ENCODE data around the gene GSTM4.
"Not testable (repeated sequence)": the region's sequence is repeated elsewhere in the genome, so short reads cannot be mapped to it uniquely, and the experiment has no call there.

Gene GSTM4

GRCh38 chr1:109667452-109668122, 11.7 kb downstream of the GSTM4 start, which contains the start of gene GSTM2:
Gene GSTM2 (plus strand): TSS chr1:109668057. CDS start chr1:109668116, 59 bp downstream.
- peak; percentile 74 to 76 for DNase-seq (ENCODE audit: low read depth in 2 of 2)

GRCh38 chr1:109668123-109668775, 12.3 kb downstream of the GSTM4 start:
- DNase-seq (ENCODE audit: low read depth in 2 of 2): no peak

DNA sequence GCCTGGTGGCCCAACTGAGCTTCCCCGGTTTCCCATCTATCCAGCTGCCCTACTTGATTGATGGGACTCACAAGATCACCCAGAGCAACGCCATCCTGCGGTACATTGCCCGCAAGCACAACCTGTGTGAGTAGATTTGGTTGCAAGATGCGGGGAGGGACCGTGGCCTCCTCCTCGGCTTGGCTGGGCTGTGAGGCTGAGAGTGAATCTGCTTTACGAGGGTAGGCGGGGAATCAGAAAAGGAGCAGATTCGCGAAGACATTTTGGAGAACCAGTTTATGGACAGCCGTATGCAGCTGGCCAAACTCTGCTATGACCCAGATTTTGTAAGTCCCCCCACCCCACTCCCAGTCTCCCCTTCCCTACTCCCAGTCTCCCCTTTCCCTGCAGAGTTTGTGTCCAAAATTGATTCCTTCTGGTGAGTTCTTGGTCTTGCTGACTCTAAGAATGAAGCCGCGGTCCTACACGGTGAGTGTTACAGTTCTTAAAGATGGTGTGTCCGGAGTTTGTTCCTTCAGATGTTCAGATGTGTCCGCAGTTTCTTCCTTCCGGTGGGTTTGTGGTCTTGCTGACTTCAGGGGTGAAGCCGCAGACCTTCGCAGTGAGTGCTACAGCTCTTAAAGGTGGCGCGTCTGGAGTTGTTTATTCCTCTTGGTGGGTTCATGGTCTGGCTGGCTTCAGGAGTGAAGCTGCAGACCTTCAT, 13.5 kb downstream of the GSTM4 start:
- no peak for DNase-seq (ENCODE audit: low read depth in 2 of 2)

DNA sequence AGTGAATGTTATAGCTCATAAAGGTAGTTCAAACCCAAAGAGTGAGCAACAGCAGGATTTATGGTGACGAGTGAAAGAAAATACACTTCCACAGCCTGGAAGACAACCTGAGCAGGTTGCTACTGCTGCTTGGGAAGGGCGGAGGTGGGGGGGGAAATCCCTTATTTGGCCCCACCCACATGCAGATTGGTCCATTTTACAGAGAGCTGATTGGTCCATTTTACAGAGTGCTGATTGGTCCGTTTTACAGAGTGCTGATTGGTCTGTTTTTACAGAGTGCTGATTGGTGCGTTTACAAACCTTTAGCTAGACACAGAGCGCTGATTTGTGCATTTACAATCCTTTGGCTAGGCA, 14.0 kb downstream of the GSTM4 start:
- not testable (repeated sequence) for DNase-seq (ENCODE audit: low read depth in 2 of 2)

GRCh38 chr1:109671067-109671466, 15.2 kb downstream of the GSTM4 start:
- DNase-seq (ENCODE audit: low read depth in 2 of 2): no peak

- not testable (repeated sequence) for DNase-seq (ENCODE audit: low read depth in 2 of 2)
These were observed 18.0 kb downstream of the GSTM4 start for GRCh38 chr1:109673861-109674260.

DNA sequence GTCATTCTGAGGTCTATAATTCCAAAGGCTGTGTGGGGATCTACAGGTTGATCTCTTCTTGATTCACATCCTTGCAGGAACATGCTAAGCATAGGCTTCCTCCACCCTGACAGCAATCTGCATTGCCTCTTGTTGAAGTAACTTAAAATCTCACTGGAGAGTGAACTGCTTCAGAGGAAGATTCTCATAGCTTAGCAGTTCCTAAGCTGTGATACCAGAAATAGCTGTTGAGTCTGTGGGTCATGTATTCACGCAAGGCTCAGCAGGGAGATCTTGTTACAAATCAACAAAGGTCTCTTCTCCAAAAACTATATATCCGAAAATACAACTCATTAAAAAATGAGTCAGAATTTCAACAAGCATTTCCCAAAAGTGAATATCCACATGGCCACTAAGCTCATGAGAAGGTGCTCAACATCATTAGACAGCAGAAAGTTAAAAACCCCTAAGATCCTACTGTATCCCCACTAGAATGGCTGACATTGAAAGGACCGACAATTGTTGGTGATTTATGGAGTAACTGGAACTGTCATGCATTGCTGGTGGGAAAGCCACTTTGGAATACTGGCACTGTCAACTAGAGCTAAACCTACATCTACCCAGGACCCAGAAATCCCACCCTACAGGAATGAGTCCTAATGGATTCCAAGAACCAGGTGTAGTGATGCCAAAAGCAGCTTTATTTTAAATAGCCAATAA, 20.9 kb downstream of the GSTM4 start:
- DNase-seq (ENCODE audit: low read depth in 2 of 2): not testable (repeated sequence)

DNA sequence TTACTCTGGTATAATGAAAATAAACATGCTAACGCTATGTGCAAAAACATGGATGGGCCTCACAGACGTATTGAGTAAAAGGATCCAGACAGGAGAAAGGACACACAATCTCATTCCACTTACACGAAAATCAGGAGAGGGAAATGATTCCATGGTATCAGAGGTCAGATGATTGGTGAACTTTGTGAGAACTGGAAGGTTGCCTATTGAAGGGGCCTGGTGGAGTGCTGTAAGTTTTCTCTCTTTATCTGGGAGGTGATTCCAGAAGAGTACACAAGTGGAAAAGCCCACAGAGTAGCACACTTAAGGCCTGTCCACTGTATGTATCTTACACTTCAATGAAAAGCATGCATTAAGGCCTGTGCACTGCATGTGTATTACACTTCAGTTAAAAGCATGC, 21.6 kb downstream of the GSTM4 start:
- DNase-seq (ENCODE audit: low read depth in 2 of 2): no peak

DNA sequence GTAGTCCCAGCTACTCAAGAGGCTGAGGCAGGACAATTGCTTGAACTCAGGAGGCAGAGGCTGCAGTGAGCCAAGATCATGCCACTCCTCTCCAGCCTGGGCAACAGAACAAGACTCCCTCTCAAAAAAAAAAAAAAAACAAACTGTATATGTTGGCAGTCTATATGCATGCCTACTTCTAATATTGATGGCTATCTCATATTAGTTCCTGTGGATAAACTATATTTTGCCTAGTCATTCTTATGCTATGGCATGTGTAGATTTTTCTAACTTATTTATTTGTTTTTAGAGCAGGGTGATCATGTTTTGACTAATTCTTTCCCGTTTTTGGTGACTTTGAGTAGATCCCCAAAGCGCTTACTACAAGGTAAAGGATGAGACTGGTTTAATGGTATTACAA, 22.7 kb downstream of the GSTM4 start:
- DNase-seq (ENCODE audit: low read depth in 2 of 2): not testable (repeated sequence)

DNA sequence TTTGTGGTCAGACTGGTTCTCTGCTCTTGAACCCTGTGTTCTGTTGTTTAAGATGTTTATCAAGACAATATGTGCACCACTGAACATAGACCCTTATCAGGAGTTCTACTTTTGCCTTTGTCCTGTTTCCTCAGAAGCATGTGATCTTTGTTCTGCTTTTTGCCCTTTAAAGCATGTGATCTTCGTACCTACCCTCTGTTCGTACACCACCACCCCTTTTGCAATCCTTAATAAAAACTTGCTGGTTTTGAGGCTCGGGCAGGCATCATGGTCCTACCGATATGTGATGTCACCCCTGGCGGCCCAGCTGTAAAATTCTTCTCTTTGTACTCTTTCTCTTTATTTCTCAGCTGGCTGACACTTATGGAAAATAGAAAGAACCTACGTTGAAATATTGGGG, 28.9 kb downstream of the GSTM4 start:
- DNase-seq (ENCODE audit: low read depth in 2 of 2): not testable (repeated sequence)

DNA sequence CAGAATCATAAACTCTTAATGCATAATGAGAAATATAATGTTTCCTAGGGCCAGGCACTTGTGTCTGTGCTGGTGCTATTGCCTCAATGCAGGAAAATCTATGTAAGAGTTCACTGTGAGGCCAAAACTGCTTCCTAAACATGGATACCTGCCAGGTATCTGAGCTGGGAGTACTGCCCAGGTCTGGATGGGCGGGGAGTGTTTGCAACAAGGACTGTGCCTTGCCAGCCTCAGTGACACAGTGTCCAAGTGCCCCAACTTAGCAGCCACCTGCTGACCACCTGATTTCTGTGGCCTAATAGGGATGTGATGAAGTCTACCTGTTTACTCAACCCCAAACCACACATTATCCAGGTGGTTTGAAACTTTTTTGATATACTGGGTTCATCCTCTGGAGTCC, 29.5 kb downstream of the GSTM4 start:
- DNase-seq (ENCODE audit: low read depth in 2 of 2): not testable (repeated sequence)

DNA sequence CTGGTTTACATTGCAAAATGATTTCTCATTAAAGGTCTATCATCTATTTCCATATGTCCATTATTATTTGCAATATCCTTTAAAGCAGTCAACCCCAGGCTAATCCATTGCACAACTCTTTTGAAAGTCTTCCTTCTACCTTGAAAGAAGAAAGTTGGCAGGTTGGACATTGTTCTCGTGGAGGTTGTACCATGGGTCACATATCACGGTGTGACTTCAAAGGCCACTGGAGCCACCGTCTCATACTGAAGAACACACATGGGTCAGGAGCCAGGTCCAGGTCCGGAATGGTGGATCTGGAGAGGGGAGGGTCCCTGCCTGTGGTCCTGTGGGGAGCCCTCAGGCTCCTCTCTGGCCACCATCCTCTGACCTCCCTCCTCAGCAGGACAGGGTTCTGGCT, 30.0 kb downstream of the GSTM4 start:
- DNase-seq (ENCODE audit: low read depth in 2 of 2): not testable (repeated sequence)

DNA sequence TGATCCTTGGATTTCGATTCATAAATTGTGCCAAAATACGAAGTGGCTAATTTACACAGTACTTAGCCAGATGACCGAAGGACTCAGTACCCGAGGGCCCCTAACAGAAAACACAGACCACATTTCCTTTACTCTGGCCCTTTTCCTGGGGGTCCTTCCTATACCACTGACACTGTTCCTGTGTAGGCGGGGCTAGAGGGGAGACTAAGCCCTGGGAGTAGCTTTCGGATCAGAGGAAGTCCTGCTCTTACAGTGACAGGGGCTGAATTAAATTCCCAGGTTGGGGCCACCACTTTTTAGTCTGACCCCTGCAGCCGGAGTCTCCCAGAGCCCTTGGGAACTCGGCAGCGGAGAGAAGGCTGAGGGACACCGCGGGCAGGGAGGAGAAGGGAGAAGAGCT, 31.2 kb downstream of the GSTM4 start:
- DNase-seq (ENCODE audit: low read depth in 2 of 2): not testable (repeated sequence)

GRCh38 chr1:109687641-109688499, 32.0 kb downstream of the GSTM4 start, which contains the start of gene GSTM1:
Gene GSTM1 (plus strand): TSS chr1:109687817. CDS start chr1:109687874, 57 bp downstream.
- DNase-seq (ENCODE audit: low read depth in 2 of 2): peak in 1 of 2 donors; percentile 71

GRCh38 chr1:109689844-109690405, 34.0 kb downstream of the GSTM4 start:
- DNase-seq (ENCODE audit: low read depth in 2 of 2): no peak

DNA sequence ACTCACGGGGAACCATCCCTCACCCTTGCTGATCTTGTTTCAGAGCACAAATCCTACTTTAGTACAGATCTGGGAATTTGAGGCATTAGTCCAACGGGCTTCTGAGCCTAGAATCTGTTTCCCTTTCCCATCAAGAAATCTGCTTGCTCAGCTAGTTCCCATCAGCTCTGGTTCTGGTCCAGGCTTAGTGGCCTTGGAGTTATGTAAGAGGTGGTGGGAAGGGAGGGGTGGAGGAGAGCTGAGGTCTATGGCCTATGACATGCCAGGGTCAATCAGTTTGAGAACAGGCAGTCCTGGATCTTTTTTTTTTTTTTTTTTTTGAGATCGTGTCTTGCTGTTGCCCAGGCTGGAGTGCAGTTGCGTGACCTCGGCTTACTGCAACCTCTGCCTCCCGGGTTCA, 35.9 kb downstream of the GSTM4 start:
- DNase-seq (ENCODE audit: low read depth in 2 of 2): no peak

GRCh38 chr1:109694400-109694799, 38.5 kb downstream of the GSTM4 start:
- DNase-seq (ENCODE audit: low read depth in 2 of 2): not testable (repeated sequence)

- not testable (repeated sequence) for DNase-seq (ENCODE audit: low read depth in 2 of 2)
These were observed 39.2 kb downstream of the GSTM4 start for GRCh38 chr1:109695138-109695537.

DNA sequence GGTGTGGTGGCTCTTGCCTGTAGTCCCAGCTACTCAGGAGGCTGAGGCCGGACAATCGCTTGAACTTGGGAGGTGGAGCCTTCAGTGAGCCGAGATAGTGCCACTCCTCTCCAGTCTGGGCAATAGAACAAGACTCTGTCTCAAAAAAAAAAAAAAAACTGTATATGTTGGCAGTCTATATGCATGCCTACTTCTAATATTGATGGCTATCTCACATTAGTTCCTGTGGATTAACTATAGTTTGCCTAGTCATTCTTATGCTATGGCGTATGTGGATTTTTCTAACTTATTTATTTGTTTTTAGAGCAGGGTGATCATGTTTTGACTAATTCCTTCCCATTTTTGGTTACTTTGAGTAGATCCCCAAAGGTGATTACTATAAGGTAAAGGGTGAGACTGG, 41.2 kb downstream of the GSTM4 start:
- no peak for DNase-seq (ENCODE audit: low read depth in 2 of 2)

DNA sequence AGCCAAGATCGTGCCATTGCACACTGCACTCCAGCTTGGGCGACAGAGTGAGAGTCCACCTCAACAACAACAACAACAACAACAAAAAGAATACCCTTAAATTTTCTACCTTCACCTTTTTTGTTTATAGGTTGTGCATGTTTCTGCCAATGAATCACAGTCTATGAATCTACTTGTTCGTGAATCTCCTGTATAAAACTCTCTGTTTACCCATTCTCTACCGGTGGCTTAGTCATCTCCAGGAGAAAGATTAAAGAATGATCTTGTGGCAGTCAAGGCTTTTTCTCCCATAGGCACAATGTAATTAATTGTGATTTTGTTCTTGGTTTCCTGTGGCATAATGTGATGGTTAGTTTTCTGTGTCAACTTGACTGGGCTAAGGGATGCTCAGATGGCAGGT, 42.0 kb downstream of the GSTM4 start:
- not testable (repeated sequence) for DNase-seq (ENCODE audit: low read depth in 2 of 2)

- not testable (repeated sequence) for DNase-seq (ENCODE audit: low read depth in 2 of 2)
These were observed 47.0 kb downstream of the GSTM4 start for GRCh38 chr1:109702940-109703339.

All from stimulated activated CD8-positive, alpha-beta memory T cell treated with anti-CD3 and anti-CD28 coated beads, Interleukin-2, amount 100 ng/mL, for 48 hours (primary cell).